HG03354 (cell line): ENCODE results near the gene GARS1.
"Not testable (repeated sequence)": the region's sequence is repeated elsewhere in the genome, so short reads cannot be mapped to it uniquely, and the experiment has no call there.

ENCODE experiments used
- ATAC-seq: cut with Tn5 transposase; IDR thresholded peaks from one replicate; pipeline ENCODE4 v1.9.1; 2021; ENCODE audit warnings: mild to moderate bottlenecking; ENCODE audit not compliant: unreplicated experiment, poor library complexity, severe bottlenecking

GARS1 gene

GRCh38 chr7:30572212-30572841 lies 22.4 kb upstream of the GARS1 start:
- no peak for ATAC-seq

- no peak for ATAC-seq
Measured at GRCh38 chr7:30575910-30576309, 18.8 kb upstream of the GARS1 start.

- no peak for ATAC-seq
Measured at GRCh38 chr7:30583181-30583580, 11.5 kb upstream of the GARS1 start.

- ATAC-seq = no peak
Measured at GRCh38 chr7:30584415-30584814, 10.3 kb upstream of the GARS1 start.

- ATAC-seq = no peak
Measured at GRCh38 chr7:30584965-30585364, 9.7 kb upstream of the GARS1 start.

GRCh38 chr7:30585675-30586074 lies 9.0 kb upstream of the GARS1 start:
- no peak for ATAC-seq

- not testable (repeated sequence) for ATAC-seq
Measured at GRCh38 chr7:30587547-30587946, 7.1 kb upstream of the GARS1 start.

- no peak for ATAC-seq
Measured at GRCh38 chr7:30589111-30589510, 5.6 kb upstream of the GARS1 start.

- ATAC-seq = peak; percentile 59
Measured at GRCh38 chr7:30594048-30594539, 584 bp upstream of the GARS1 start.

- ATAC-seq = no peak
Measured at GRCh38 chr7:30595436-30596013, 847 bp downstream of the GARS1 start.

- no peak for ATAC-seq
Measured at GRCh38 chr7:30596014-30596641, 1.4 kb downstream of the GARS1 start.

- no peak for ATAC-seq
Measured at GRCh38 chr7:30596721-30597120, 2.0 kb downstream of the GARS1 start.

- no peak for ATAC-seq
Measured at GRCh38 chr7:30598121-30598876, 3.6 kb downstream of the GARS1 start.

- ATAC-seq = no peak
Measured at GRCh38 chr7:30604901-30605300, 10.2 kb downstream of the GARS1 start.

- no peak for ATAC-seq
Measured at GRCh38 chr7:30605832-30606231, 11.2 kb downstream of the GARS1 start.

- no peak for ATAC-seq
Measured at GRCh38 chr7:30612658-30613265, 18.1 kb downstream of the GARS1 start.

GRCh38 chr7:30613366-30614325 lies 19.0 kb downstream of the GARS1 start:
- no peak for ATAC-seq

GRCh38 chr7:30616318-30616717 lies 21.6 kb downstream of the GARS1 start:
- no peak for ATAC-seq

- no peak for ATAC-seq
Measured at GRCh38 chr7:30617359-30617758, 22.7 kb downstream of the GARS1 start.
